ENCODE measurements around the gene NT5C3B.
"Not testable (repeated sequence)": the region's sequence is repeated elsewhere in the genome, so short reads cannot be mapped to it uniquely, and the experiment has no call there.

NT5C3B gene

GRCh38 chr17:41839448-41839847, 3.4 kb upstream of the NT5C3B start:
- DNase-seq (ENCODE audit: low read depth in 2 of 2): not testable (repeated sequence)

DNA sequence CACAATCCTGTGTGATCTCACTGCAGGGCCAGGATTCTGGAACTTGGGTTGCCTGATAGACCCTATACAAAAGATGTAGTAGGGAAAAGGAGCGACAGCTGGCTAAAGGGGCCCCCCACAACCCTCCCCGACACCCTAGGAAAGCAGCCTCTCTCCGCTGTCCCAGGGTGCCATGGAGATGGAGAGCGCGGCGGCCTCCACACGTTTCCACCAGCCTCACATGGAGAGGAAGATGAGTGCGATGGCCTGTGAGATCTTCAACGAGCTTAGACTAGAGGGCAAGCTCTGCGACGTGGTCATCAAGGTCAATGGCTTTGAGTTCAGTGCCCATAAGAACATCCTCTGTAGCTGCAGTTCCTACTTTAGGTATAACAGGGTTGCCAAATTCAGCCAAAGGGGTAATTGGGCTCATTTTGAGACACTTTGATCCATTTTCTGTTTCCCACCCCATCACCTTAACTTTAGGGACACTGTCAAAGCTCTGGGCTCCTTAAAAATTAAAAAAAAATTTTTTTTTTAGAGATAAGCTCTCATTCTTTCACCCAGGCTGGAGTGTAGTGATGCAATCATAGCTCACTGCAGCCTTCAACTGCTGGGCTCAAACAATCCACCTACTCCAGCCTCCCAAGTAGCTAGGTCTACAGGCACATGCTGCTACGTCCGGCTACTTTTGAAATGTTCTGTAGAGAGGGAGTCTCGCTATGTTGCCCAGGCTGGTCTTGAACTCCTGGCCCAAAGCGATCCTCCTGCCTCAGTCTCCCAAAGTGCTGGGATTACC, 1.9 kb upstream of the NT5C3B start, which contains the start of gene KLHL10:
Gene KLHL10, plus strand, starts transcription at position 65 of the 778 bp plus-strand sequence. Its CDS starts 108 bp downstream, at position 173.
- DNase-seq (ENCODE audit: low read depth in 2 of 2): no peak

GRCh38 chr17:41836550-41837196, 641 bp upstream of the NT5C3B start:
- DNase-seq (ENCODE audit: low read depth in 2 of 2): no peak

GRCh38 chr17:41835214-41835799, 725 bp downstream of the NT5C3B start:
- no peak for DNase-seq (ENCODE audit: low read depth in 2 of 2)

DNA sequence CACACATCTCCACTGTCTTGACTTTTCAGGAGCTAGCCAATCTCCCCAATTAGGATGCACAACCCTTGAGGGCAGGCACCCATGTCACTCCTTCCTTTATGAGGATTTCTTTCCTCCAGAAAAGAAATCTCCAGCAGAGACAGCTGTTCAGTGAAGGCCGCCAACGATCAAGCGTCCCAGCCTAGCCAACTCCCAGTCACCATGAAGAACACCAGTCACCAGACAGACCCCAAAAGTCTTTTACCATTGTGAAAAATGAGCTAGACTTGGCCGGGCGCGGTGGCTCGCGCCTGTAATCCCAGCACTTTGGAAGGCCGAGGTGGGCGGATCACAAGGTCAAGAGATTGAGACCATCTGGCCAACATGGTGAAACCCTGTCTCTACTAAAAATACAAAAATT, 6.1 kb downstream of the NT5C3B start:
- DNase-seq (ENCODE audit: low read depth in 2 of 2): not testable (repeated sequence)

- no peak for DNase-seq (ENCODE audit: low read depth in 2 of 2)
Observed at GRCh38 chr17:41825175-41825845, 10.7 kb downstream of the NT5C3B start.

- no peak for DNase-seq (ENCODE audit: low read depth in 2 of 2)
Observed at GRCh38 chr17:41824086-41824485, 11.9 kb downstream of the NT5C3B start.

- DNase-seq (ENCODE audit: low read depth in 2 of 2): no peak
Observed at GRCh38 chr17:41823580-41823979, 12.5 kb downstream of the NT5C3B start.

DNA sequence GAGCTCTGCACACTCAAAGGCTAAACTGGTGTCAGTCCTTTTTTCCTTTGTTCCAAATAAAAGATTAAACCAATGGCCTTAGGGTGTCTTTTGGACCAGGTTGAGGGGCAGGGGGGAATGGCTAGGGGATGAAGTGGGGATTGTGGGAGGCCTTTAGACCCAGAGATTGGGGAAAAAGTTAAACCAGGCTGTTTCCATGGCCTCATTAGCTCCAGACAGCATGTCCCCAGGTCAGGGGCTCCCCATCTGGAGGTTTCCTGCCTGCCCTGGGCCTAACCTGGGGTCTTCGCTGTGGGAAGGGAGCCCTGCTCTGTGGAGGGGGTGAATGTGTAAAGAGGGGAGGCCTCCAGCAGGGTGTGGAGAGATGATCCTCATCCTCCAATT, 12.9 kb downstream of the NT5C3B start:
- no peak for DNase-seq (ENCODE audit: low read depth in 2 of 2)

DNA sequence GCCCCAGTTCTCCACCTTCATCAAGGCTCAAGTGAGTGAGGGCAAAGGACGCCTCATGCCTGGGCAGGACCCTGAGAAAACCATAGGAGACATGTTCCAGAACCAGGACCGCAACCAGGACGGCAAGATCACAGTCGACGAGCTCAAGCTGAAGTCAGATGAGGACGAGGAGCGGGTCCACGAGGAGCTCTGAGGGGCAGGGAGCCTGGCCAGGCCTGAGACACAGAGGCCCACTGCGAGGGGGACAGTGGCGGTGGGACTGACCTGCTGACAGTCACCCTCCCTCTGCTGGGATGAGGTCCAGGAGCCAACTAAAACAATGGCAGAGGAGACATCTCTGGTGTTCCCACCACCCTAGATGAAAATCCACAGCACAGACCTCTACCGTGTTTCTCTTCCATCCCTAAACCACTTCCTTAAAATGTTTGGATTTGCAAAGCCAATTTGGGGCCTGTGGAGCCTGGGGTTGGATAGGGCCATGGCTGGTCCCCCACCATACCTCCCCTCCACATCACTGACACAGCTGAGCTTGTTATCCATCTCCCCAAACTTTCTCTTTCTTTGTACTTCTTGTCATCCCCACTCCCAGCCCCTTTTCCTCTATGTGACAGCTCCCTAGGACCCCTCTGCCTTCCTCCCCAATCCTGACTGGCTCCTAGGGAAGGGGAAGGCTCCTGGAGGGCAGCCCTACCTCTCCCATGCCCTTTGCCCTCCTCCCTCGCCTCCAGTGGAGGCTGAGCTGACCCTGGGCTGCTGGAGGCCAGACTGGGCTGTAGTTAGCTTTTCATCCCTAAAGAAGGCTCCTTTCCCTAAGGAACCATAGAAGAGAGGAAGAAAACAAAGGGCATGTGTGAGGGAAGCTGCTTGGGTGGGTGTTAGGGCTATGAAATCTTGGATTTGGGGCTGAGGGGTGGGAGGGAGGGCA, 13.6 kb downstream of the NT5C3B start:
- DNase-seq (ENCODE audit: low read depth in 2 of 2): no peak

DNA sequence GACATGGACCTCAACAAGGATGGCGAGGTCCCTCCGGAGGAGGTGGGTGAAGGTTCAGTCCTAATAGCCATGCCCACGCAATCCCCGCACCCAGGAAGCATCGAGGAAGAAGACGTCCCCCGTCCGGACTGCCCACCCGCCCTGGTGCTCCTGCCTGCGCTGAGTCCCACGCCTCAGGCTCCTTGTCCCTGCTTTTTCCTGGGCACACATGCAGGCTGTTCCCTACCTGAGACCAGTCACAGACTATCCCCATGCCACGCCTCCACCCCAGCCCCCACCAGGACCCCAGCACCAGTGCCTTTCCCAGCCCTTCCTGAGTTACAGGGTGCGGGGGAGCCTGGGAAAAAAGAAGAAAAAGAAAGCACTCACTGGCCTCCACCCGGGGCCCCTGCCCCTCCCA, 14.3 kb downstream of the NT5C3B start:
- DNase-seq (ENCODE audit: low read depth in 2 of 2): no peak

GRCh38 chr17:41818024-41818423, 18.0 kb downstream of the NT5C3B start:
- no peak for DNase-seq (ENCODE audit: low read depth in 2 of 2)

- DNase-seq (ENCODE audit: low read depth in 2 of 2): no peak
Observed at GRCh38 chr17:41816637-41817320, 19.3 kb downstream of the NT5C3B start.

DNA sequence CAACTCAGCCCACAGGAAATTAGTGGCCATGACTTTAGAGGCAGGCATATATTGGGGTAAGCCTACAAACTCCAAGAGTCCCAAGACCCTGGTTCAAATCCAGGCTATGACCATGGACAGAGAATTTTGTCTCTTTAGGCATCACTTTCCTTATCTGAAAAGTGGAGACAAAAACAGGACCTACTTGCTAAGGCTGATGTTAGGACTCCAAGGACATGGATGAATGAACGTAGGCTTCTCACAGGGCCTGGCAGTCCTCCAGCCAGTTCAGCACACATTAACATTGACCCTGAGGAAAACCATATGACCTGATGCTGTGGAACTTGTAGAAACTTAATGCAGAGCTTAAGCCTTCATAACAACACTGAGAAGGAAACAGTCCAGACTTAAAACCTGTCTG, 21.8 kb downstream of the NT5C3B start:
- DNase-seq (ENCODE audit: low read depth in 2 of 2): no peak

GRCh38 chr17:41813699-41814124, 22.3 kb downstream of the NT5C3B start:
- no peak for DNase-seq (ENCODE audit: low read depth in 2 of 2)

- DNase-seq (ENCODE audit: low read depth in 2 of 2): no peak
Observed at GRCh38 chr17:41813152-41813680, 22.8 kb downstream of the NT5C3B start.

- no peak for DNase-seq (ENCODE audit: low read depth in 2 of 2)
Observed at GRCh38 chr17:41812381-41813151, 23.5 kb downstream of the NT5C3B start, which contains the start of gene FKBP10. Gene FKBP10, plus strand, starts transcription at chr17:41813004. Its CDS starts 31 bp downstream, at chr17:41813035.

GRCh38 chr17:41811549-41812380, 24.3 kb downstream of the NT5C3B start, which contains the start of gene P3H4:
Gene P3H4, minus strand, starts transcription at chr17:41811949. Its CDS starts 34 bp downstream, at chr17:41811915.
- DNase-seq (ENCODE audit: low read depth in 2 of 2): peak; percentile 29 to 46

Data from stimulated activated CD4-positive, alpha-beta T cell treated with anti-CD3 and anti-CD28 coated beads, Interleukin-1b, Interleukin-23, amount 100 ng/mL, for 1 hour (primary cell).